Measurements from ENCODE around the gene LHFPL6.

Gene LHFPL6

DNA sequence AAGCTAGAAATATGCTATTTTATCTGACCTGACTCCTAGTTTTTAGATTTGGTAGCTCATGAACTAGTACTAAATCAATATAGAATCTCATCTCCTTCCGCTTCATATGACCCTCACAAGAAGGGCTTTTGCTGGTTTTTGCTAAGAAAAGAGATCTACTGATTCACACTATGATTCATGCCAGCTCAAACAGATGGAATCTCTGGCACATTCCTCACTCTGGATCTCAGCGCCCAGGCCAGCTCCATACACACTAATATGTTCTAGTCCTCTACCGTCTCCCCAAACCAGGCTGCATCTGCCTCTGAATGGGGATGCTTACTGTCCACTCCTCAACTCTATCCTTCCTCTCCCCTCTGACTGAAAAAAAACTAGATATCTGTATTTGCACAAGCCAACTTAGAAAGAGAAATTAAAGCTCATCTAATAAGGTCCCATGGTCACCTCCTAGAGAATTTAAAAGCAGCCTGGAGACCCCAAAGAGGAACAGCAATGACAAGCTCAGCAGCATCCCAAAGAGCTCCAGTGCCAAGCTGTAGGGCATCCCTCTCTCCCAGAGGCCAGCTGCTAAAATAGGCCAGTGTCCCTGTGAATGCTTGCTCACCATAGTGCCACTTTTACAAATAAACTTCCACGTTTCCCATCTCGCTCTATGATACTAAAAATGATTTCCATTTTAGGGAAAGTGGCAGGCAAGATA lies 74.9 kb downstream of the LHFPL6 start:
- H3K27ac ChIP-seq (ENCODE audit: low read depth, low read length), result no peak overlapping the region
- H3K9me3 ChIP-seq (ENCODE audit: low read length), result no peaks in the 10 kb centered on the region
- H3K4me3 ChIP-seq (ENCODE audit: low read depth in 1 of 2, low read length in 2 of 2), result no peak overlapping the region
- H3K27me3 ChIP-seq (ENCODE audit: control insufficient read depth in 1 of 2, insufficient read depth in 2 of 2, low read length in 2 of 2), result no peaks in the 10 kb centered on the region
- H3K4me1 ChIP-seq (ENCODE audit: insufficient read depth, low read length), result peaks cover 21% of the 10 kb centered on the region
- no peak overlapping the region for H3K9ac ChIP-seq (ENCODE audit: low read length)
- no peaks in the 10 kb centered on the region for H3K36me3 ChIP-seq (ENCODE audit: insufficient read depth, low read length)

DNA sequence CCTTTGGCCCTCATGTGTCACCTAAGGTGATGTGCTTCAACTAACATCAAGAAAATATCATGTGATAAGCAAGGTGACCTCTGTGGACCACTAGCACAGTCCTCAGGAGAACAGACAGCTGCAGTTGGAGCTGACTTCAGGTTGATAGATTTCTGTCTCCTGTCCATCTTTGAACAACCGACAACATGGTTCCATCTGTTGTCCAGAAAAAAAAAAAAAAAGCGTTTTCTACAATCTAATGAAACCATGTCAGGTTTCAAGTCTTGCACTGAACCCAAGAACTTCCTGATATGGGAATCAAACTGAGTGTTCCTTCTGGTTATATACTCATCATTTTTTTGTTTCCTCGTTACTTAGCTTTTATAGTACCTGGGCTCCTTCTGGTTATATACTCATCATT lies 75.7 kb downstream of the LHFPL6 start:
- Histone ChIP-seq H3K27ac (ENCODE audit: low read depth, low read length) (no peak overlapping the region), H3K9me3 (ENCODE audit: low read length) (no peaks in the 10 kb centered on the region), H3K36me3 (ENCODE audit: insufficient read depth, low read length) (no peaks in the 10 kb centered on the region), H3K27me3 (ENCODE audit: control insufficient read depth in 1 of 2, insufficient read depth in 2 of 2, low read length in 2 of 2) (no peaks in the 10 kb centered on the region), H3K4me3 (ENCODE audit: low read depth in 1 of 2, low read length in 2 of 2) (no peak overlapping the region), H3K9ac (ENCODE audit: low read length) (no peak overlapping the region), H3K4me1 (ENCODE audit: insufficient read depth, low read length) (peaks cover 21% of the 10 kb centered on the region)

DNA sequence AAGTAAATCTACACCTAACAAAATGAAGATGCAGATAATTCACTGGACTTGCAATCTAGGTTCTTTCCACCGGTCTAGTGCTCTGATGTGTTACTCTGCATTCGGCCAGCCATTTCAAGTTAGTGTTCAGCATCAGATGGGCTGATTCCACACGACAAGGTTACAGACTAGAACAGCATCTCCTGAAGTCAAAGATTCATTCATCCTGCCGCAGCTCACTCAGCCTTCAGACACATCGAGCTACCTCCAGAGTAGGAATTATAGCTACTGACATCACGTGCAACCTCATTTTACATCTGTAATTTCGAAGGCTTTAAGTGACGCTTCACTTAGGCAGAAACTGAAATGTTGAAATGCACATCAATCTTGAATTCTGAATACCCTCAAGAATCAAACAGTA lies 76.5 kb downstream of the LHFPL6 start:
- no peak overlapping the region for H3K4me3 ChIP-seq (ENCODE audit: low read depth in 1 of 2, low read length in 2 of 2)
- H3K9ac ChIP-seq (ENCODE audit: low read length), result no peak overlapping the region
- H3K27ac ChIP-seq (ENCODE audit: low read depth, low read length), result no peak overlapping the region
- peaks cover 17% of the 10 kb centered on the region for H3K4me1 ChIP-seq (ENCODE audit: insufficient read depth, low read length)
- no peaks in the 10 kb centered on the region for H3K9me3 ChIP-seq (ENCODE audit: low read length)
- H3K27me3 ChIP-seq (ENCODE audit: control insufficient read depth in 1 of 2, insufficient read depth in 2 of 2, low read length in 2 of 2), result no peaks in the 10 kb centered on the region
- no peaks in the 10 kb centered on the region for H3K36me3 ChIP-seq (ENCODE audit: insufficient read depth, low read length)

DNA sequence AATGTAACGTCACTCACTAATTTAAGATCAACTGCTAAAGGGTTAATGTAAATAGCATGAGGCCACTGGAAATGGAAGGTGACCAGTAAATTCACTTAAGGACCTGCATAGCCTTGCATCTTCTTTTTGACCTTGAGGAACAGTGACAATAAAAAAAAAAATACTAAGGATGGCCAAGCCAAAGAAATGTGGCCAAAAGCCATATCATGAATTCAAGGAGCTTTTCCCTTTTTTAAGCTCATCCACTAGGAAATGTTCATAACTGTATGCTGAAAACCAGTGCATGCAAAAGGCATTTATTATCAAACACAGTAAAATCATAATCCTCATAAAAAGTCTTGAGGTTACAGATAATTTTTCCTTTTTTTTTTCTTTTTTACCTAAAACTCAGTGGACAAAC lies 77.5 kb downstream of the LHFPL6 start:
- Histone ChIP-seq H3K4me1 (ENCODE audit: insufficient read depth, low read length) (peaks cover 7% of the 10 kb centered on the region), H3K9me3 (ENCODE audit: low read length) (no peaks in the 10 kb centered on the region), H3K36me3 (ENCODE audit: insufficient read depth, low read length) (no peaks in the 10 kb centered on the region), H3K9ac (ENCODE audit: low read length) (no peak overlapping the region), H3K4me3 (ENCODE audit: low read depth in 1 of 2, low read length in 2 of 2) (no peak overlapping the region), H3K27me3 (ENCODE audit: control insufficient read depth in 1 of 2, insufficient read depth in 2 of 2, low read length in 2 of 2) (no peaks in the 10 kb centered on the region), H3K27ac (ENCODE audit: low read depth, low read length) (no peak overlapping the region)

DNA sequence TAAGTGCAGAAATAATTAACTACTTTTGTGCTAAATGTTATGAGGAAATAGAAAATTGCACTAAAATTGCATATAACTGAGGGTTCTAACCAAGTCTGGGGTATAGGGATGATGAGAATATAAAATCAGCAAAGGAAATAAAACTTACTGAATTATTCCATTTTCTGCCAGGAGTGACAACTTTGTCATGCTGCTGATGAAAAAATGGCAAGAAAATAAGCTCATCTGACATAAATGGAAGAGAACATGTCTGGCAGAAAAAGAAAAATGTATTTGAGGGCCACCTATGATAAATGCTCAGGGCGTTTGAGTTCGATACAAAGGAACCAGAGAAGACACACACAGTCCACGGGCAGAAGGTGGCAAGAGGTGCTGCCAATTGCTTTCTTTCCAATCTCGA lies 78.2 kb downstream of the LHFPL6 start:
- H3K9ac ChIP-seq (ENCODE audit: low read length), result no peak overlapping the region
- peaks cover 6% of the 10 kb centered on the region for H3K4me1 ChIP-seq (ENCODE audit: insufficient read depth, low read length)
- no peaks in the 10 kb centered on the region for H3K9me3 ChIP-seq (ENCODE audit: low read length)
- H3K27ac ChIP-seq (ENCODE audit: low read depth, low read length), result no peak overlapping the region
- H3K27me3 ChIP-seq (ENCODE audit: control insufficient read depth in 1 of 2, insufficient read depth in 2 of 2, low read length in 2 of 2), result no peaks in the 10 kb centered on the region
- no peaks in the 10 kb centered on the region for H3K36me3 ChIP-seq (ENCODE audit: insufficient read depth, low read length)
- no peak overlapping the region for H3K4me3 ChIP-seq (ENCODE audit: low read depth in 1 of 2, low read length in 2 of 2)

DNA sequence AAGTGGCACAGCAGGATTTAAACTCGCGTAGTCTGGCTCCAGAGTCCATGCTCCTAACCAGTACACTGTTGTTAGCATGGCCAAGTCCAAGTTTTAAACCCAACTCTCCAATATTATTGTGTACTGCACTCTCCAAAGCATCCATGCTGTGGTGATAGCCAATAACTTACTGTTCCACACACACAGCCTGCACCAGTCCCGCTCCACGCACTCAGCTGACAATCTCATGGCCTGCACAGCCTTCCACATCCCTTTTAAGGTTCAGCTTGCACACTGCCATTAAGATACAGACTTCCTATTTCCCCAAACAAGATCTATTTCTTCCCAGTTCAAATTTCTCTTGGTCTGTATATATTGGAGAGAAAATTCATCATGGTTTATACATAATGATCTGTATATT lies 80.7 kb downstream of the LHFPL6 start:
- H3K4me3 ChIP-seq (ENCODE audit: low read depth in 1 of 2, low read length in 2 of 2), result no peak overlapping the region
- H3K27ac ChIP-seq (ENCODE audit: low read depth, low read length), result no peak overlapping the region
- H3K9me3 ChIP-seq (ENCODE audit: low read length), result no peaks in the 10 kb centered on the region
- no peaks in the 10 kb centered on the region for H3K36me3 ChIP-seq (ENCODE audit: insufficient read depth, low read length)
- H3K27me3 ChIP-seq (ENCODE audit: control insufficient read depth in 1 of 2, insufficient read depth in 2 of 2, low read length in 2 of 2), result no peaks in the 10 kb centered on the region
- no peak overlapping the region for H3K9ac ChIP-seq (ENCODE audit: low read length)
- no peaks in the 10 kb centered on the region for H3K4me1 ChIP-seq (ENCODE audit: insufficient read depth, low read length)

DNA sequence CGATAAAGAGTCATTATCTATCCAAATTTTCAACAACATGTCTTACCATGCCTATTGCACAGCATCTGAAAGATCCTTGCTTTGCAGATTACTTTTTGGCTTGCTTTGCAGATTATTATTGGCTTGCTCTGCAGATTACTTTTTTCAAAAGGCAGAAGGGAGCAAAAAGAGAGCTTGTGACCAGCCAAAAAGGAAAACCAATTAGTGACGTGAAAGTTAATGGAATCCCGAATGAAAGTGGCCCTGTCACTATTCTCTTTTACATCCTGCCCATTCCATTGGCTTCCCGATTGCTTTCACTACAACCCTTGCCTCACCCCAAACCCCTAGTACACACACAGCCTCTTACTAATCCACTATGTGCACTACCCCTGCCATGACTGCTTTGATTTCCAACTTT lies 81.3 kb downstream of the LHFPL6 start:
- Histone ChIP-seq H3K4me1 (ENCODE audit: insufficient read depth, low read length) (no peaks in the 10 kb centered on the region), H3K9ac (ENCODE audit: low read length) (no peak overlapping the region), H3K27ac (ENCODE audit: low read depth, low read length) (no peak overlapping the region), H3K4me3 (ENCODE audit: low read depth in 1 of 2, low read length in 2 of 2) (no peak overlapping the region), H3K9me3 (ENCODE audit: low read length) (no peaks in the 10 kb centered on the region), H3K27me3 (ENCODE audit: control insufficient read depth in 1 of 2, insufficient read depth in 2 of 2, low read length in 2 of 2) (no peaks in the 10 kb centered on the region), H3K36me3 (ENCODE audit: insufficient read depth, low read length) (no peaks in the 10 kb centered on the region)

DNA sequence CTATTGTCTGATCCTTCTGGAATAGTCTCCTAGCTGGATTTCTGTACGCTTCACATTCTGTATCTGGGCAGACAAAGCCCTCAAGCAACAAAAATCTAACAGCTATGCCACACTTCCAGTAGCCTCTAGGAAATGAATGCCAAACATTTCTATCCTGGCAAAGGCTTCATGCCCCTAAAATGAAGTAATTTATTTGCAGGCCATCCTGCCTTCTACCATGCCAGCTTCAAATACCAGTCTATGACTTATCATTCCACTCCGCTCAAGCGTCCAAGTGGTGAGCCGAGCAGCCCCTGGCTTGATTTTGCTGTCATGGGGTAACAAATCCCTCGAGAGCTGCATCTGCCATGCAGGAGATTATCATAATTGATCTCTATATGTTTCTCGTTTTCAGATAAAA lies 86.9 kb downstream of the LHFPL6 start:
- H3K4me1 ChIP-seq (ENCODE audit: insufficient read depth, low read length), result peaks cover 14% of the 10 kb centered on the region
- no peaks in the 10 kb centered on the region for H3K36me3 ChIP-seq (ENCODE audit: insufficient read depth, low read length)
- no peak overlapping the region for H3K9ac ChIP-seq (ENCODE audit: low read length)
- no peak overlapping the region for H3K4me3 ChIP-seq (ENCODE audit: low read depth in 1 of 2, low read length in 2 of 2)
- H3K27ac ChIP-seq (ENCODE audit: low read depth, low read length), result no peak overlapping the region
- no peaks in the 10 kb centered on the region for H3K9me3 ChIP-seq (ENCODE audit: low read length)
- H3K27me3 ChIP-seq (ENCODE audit: control insufficient read depth in 1 of 2, insufficient read depth in 2 of 2, low read length in 2 of 2), result no peaks in the 10 kb centered on the region

DNA sequence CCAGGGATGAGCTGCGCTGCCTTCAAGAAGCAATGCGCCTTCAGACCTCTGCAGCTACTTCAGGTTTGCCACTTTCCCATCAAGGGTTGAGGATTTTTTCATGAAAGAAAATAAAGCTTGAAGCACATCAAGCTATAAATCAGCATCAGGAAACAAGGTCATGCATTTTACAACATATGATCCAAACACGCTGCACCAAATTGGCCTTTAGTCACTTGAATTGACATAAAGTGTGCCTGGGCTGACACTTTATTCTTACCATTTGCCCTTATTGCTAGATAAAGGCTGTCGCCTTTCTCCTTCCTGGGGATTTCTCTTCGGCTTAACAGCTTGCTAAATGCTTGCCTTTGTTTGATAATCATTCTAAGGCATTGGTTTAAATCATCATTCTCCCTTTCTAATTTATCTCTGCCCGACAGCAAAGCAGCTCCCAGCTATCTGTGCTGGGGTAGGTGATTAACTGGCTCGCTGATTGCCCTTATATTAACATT lies 87.7 kb downstream of the LHFPL6 start:
- H3K4me3 ChIP-seq (ENCODE audit: low read depth in 1 of 2, low read length in 2 of 2), result no peak overlapping the region
- H3K36me3 ChIP-seq (ENCODE audit: insufficient read depth, low read length), result no peaks in the 10 kb centered on the region
- H3K27ac ChIP-seq (ENCODE audit: low read depth, low read length), result no peak overlapping the region
- no peak overlapping the region for H3K9ac ChIP-seq (ENCODE audit: low read length)
- H3K9me3 ChIP-seq (ENCODE audit: low read length), result no peaks in the 10 kb centered on the region
- H3K27me3 ChIP-seq (ENCODE audit: control insufficient read depth in 1 of 2, insufficient read depth in 2 of 2, low read length in 2 of 2), result no peaks in the 10 kb centered on the region
- H3K4me1 ChIP-seq (ENCODE audit: insufficient read depth, low read length), result peaks cover 14% of the 10 kb centered on the region

DNA sequence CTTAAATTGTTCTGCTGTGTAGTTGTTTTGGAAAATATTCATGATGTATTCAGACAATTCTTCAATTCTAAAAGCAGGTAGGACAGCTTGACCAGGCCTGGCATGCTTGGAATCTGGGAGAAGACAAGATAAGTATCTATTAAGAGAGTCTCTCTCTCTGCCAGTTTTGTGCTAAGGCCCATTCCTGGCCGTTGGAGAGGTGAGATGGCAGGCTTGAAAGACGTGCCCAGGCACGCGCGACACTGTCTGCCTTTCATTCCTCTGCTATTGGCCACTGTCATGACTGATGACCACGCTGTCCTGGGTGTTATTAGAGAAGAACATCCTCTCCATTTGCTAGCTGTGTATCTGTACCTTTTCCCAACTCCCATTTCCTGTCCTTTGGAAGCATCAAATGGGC lies 90.3 kb downstream of the LHFPL6 start:
- Histone ChIP-seq H3K27me3 (ENCODE audit: control insufficient read depth in 1 of 2, insufficient read depth in 2 of 2, low read length in 2 of 2) (no peaks in the 10 kb centered on the region), H3K27ac (ENCODE audit: low read depth, low read length) (no peak overlapping the region), H3K9ac (ENCODE audit: low read length) (no peak overlapping the region), H3K4me1 (ENCODE audit: insufficient read depth, low read length) (peaks cover 14% of the 10 kb centered on the region), H3K9me3 (ENCODE audit: low read length) (no peaks in the 10 kb centered on the region), H3K36me3 (ENCODE audit: insufficient read depth, low read length) (no peaks in the 10 kb centered on the region), H3K4me3 (ENCODE audit: low read depth in 1 of 2, low read length in 2 of 2) (no peak overlapping the region)

DNA sequence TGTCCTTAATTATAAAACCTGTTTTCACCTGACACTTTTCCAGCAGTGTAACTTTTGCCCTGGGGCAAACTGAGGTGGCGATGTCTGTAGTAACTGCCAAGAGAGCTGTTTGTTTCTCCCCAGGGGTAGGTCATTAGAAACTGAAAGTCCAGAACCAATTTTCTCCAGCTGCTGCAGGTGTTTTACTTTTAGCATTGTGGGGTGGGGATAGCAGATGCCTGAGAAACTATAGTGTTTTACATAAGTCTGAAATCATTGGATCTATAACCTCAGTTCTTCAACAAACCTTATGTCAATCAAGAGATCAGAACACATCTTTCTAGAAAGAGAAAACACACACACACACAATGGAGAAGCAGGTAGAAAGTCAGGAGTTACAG lies 92.7 kb downstream of the LHFPL6 start:
- Histone ChIP-seq H3K4me3 (ENCODE audit: low read depth in 1 of 2, low read length in 2 of 2) (no peak overlapping the region), H3K9me3 (ENCODE audit: low read length) (no peaks in the 10 kb centered on the region), H3K27me3 (ENCODE audit: control insufficient read depth in 1 of 2, insufficient read depth in 2 of 2, low read length in 2 of 2) (no peaks in the 10 kb centered on the region), H3K27ac (ENCODE audit: low read depth, low read length) (no peak overlapping the region), H3K36me3 (ENCODE audit: insufficient read depth, low read length) (no peaks in the 10 kb centered on the region), H3K9ac (ENCODE audit: low read length) (no peak overlapping the region), H3K4me1 (ENCODE audit: insufficient read depth, low read length) (peaks cover 1% of the 10 kb centered on the region)

DNA sequence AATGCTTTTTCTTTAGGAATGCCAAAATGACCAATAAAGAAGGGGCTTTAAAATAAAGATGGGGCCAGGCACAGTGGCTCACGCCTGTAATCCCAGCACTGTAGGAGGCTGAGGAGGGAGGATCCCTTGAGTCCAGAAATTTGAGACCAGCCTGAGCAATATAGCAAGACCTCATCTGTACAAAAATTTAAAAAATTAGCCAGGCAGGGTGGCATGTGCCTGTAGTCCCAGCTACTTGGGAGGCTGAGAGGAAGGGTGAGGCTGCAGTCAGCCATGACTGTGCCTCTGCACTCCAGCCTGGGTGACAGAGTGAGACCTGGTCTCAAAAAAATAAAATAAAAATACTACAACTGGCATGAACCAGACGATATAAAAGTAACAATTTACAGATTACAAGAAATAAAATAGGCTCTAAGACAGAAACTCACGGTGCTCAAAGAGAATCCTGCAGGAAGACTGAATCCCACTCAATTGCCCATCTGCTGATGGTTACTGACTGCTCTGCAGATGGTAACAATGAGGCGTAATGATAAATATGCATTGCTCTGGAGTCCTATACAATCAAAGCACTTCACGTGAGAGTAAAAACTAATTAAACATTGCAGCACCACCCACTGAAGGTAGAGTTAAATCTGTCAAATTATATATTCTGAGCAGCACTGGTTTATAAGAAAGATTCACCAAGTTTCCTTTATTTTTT lies 93.2 kb downstream of the LHFPL6 start:
- H3K9ac ChIP-seq (ENCODE audit: low read length), result no peak overlapping the region
- H3K27ac ChIP-seq (ENCODE audit: low read depth, low read length), result no peak overlapping the region
- H3K27me3 ChIP-seq (ENCODE audit: control insufficient read depth in 1 of 2, insufficient read depth in 2 of 2, low read length in 2 of 2), result no peaks in the 10 kb centered on the region
- H3K36me3 ChIP-seq (ENCODE audit: insufficient read depth, low read length), result no peaks in the 10 kb centered on the region
- no peak overlapping the region for H3K4me3 ChIP-seq (ENCODE audit: low read depth in 1 of 2, low read length in 2 of 2)
- H3K9me3 ChIP-seq (ENCODE audit: low read length), result no peaks in the 10 kb centered on the region
- H3K4me1 ChIP-seq (ENCODE audit: insufficient read depth, low read length), result no peaks in the 10 kb centered on the region

Measured in muscle layer of colon (tissue), 2 donors.